A549 (cell line): ENCODE results near the gene ALDH1B1. TPM values are rescaled to one million over a fixed set of nuclear protein-coding genes. Genes with fewer than 3 reads are reported as not detected.

Experiments used
- ATAC-seq, 2 experiments: fragments of 200-7000 bp in 1 of 2; fragments of >200 bp in 1 of 2; cut with Nextera tagmentation in 1 of 2; cut with Tn5 transposase in 1 of 2; 3 replicates each; pipeline versions ENCODE4 v1.8.0 to v1.9.1; 2018 to 2020; ENCODE audit warnings: mild to moderate bottlenecking in 1 of 2, moderate library complexity in 1 of 2
- CTCF ChIA-PET: fragments of 300-600 bp; sonication (Branson Sonifier 250); formaldehyde crosslinking; extraction: SDS; loops from one replicate; lab custom pipeline; 2021; ENCODE audit warnings: antibody characterized with exemption, inconsistent platforms; lab: Yijun Ruan, JAX
- POLR2A ChIA-PET: fragments of 350-600 bp; formaldehyde crosslinking; extraction: SDS; loops from one replicate; lab custom pipeline; 2021; ENCODE audit warnings: antibody characterized with exemption, inconsistent platforms; lab: Yijun Ruan, JAX
- DNase-seq, 2 experiments: peaks; one replicate each; pipeline versions ENCODE4 v3.0.0 to v3.0.0-alpha.2; 2011 to 2016; ENCODE audit warnings: low read depth in 1 of 2, low spot score in 1 of 2
- FAIRE-seq: peaks from 2 replicates; lab custom pipeline; 2011; peaks lifted over from hg19 to GRCh38; lab: Jason Lieb, UNC
- H3K27ac ChIP-seq, 2 experiments: fragments of >200 bp; sonication (Bioruptor Twin); formaldehyde crosslinking; 3 replicates each; pipeline ENCODE4 v1.5.1; 2016 to 2017
- H3K4me1 ChIP-seq: fragments of >200 bp; sonication (Bioruptor Twin); formaldehyde crosslinking; 3 replicates; pipeline ENCODE4 v1.6.1; 2016
- H3K4me2 ChIP-seq: fragments of >200 bp; sonication (Bioruptor Twin); formaldehyde crosslinking; 3 replicates; pipeline ENCODE4 v1.6.1; 2016
- H3K4me3 ChIP-seq: fragments of >200 bp; sonication (Bioruptor Twin); formaldehyde crosslinking; 3 replicates; pipeline ENCODE4 v1.5.1; 2016
- H3K9me3 ChIP-seq: fragments of >200 bp; sonication (Bioruptor Twin); formaldehyde crosslinking; 3 replicates; pipeline ENCODE4 v1.6.1; 2016
- ATOH8 ChIP-seq: fragments of 250-450 bp; sonication (Bioruptor Pico); IDR thresholded peaks from 2 replicates; pipeline ENCODE4 v1.5.0; 2020; ENCODE audit warnings: low read depth, mild to moderate bottlenecking, moderate library complexity
- BHLHE40 ChIP-seq: IDR thresholded peaks from 2 replicates; pipeline ENCODE4 v1.6.1; 2012; ENCODE audit warnings: low read depth, low read length, inconsistent platforms
- CBX2 ChIP-seq: fragments of 200-600 bp; sonication (generic); IDR thresholded peaks from 2 replicates; pipeline ENCODE4 v1.6.1; 2016; ENCODE audit warnings: low read depth, mild to moderate bottlenecking, borderline replicate concordance
- CEBPB ChIP-seq, 2 experiments: fragments of >200 bp in 1 of 2; sonication (Bioruptor Twin) in 1 of 2; formaldehyde crosslinking in 1 of 2; IDR thresholded peaks; 2 replicates each; pipeline ENCODE4 v1.6.1; 2012 to 2016
- E2F6 ChIP-seq: IDR thresholded peaks from 2 replicates; pipeline ENCODE4 v1.6.1; 2012; ENCODE audit warnings: low read depth, borderline replicate concordance
- EP300 ChIP-seq, 2 experiments: fragments of >200 bp; sonication (Bioruptor Twin); formaldehyde crosslinking; IDR thresholded peaks; 2 replicates in 1 of 2; 3 replicates in 1 of 2; pipeline ENCODE4 v1.6.1; 2016 to 2017
- FOSL2 ChIP-seq, 2 experiments: fragments of 450-650 bp in 1 of 2; fragments of >200 bp in 1 of 2; sonication (Bioruptor Twin) in 1 of 2; formaldehyde crosslinking; IDR thresholded peaks; 2 replicates each; pipeline versions ENCODE4 v1.5.0 to v1.6.1; 2016 to 2020; ENCODE audit warnings: mild to moderate bottlenecking in 1 of 2, moderate library complexity in 1 of 2
- GATA3 ChIP-seq: IDR thresholded peaks from 2 replicates; pipeline ENCODE4 v1.6.1; 2012; ENCODE audit warnings: borderline replicate concordance
- HES2 ChIP-seq: fragments of >200 bp; sonication (Bioruptor Twin); formaldehyde crosslinking; IDR thresholded peaks from 2 replicates; pipeline ENCODE4 v1.6.1; 2016
- HOXB13 ChIP-seq: fragments of 250-450 bp; sonication (Bioruptor Pico); IDR thresholded peaks from 2 replicates; pipeline ENCODE4 v1.5.0; 2020; ENCODE audit warnings: low read depth, mild to moderate bottlenecking, moderate library complexity
- JUNB ChIP-seq: fragments of >200 bp; sonication (Bioruptor Twin); formaldehyde crosslinking; IDR thresholded peaks from 2 replicates; pipeline ENCODE4 v1.6.1; 2016
- KDM1A ChIP-seq: fragments of 200-600 bp; sonication (generic); IDR thresholded peaks from 2 replicates; pipeline ENCODE4 v1.6.1; 2016; ENCODE audit warnings: low read depth, mild to moderate bottlenecking
- MAFK ChIP-seq: fragments of 450-650 bp; IDR thresholded peaks from 2 replicates; pipeline ENCODE4 v1.6.1; 2014; ENCODE audit not compliant: partially characterized antibody
- MYC ChIP-seq: IDR thresholded peaks from 2 replicates; pipeline ENCODE4 v1.6.1; 2012; ENCODE audit warnings: mild to moderate bottlenecking, inconsistent platforms, low read length, improper control_type of control experiment, borderline replicate concordance
- NPAS2 ChIP-seq: fragments of 250-450 bp; sonication (Bioruptor Pico); IDR thresholded peaks from 2 replicates; pipeline ENCODE4 v1.8.0; 2022; ENCODE audit warnings: mild to moderate bottlenecking, moderate library complexity, borderline replicate concordance
- POLR2A ChIP-seq: IDR thresholded peaks from 2 replicates; pipeline ENCODE4 v1.6.1; 2012; ENCODE audit warnings: mild to moderate bottlenecking, low read length
- RAD21 ChIP-seq, 2 experiments: fragments of >200 bp in 1 of 2; sonication (Bioruptor Twin) in 1 of 2; formaldehyde crosslinking in 1 of 2; IDR thresholded peaks in 1 of 2; conservative IDR thresholded peaks in 1 of 2; 2 replicates in 1 of 2; 3 replicates in 1 of 2; pipeline ENCODE4 v1.6.1; 2012 to 2018; ENCODE audit warnings: inconsistent platforms in 1 of 2
- RCOR1 ChIP-seq: fragments of 150-350 bp; IDR thresholded peaks from 2 replicates; pipeline ENCODE4 v1.6.1; 2014; ENCODE audit warnings: antibody characterized with exemption, low read length, low read depth
- RFX5 ChIP-seq: fragments of 450-650 bp; IDR thresholded peaks from 2 replicates; pipeline ENCODE4 v1.7.1; 2014; ENCODE audit warnings: antibody characterized with exemption, mild to moderate bottlenecking, moderate library complexity
- USF2 ChIP-seq: fragments of 450-650 bp; IDR thresholded peaks from 2 replicates; pipeline ENCODE4 v1.6.1; 2014; ENCODE audit warnings: antibody characterized with exemption
- ZC3H11A ChIP-seq: fragments of 450-650 bp; IDR thresholded peaks from 2 replicates; pipeline ENCODE4 v1.6.1; 2014; ENCODE audit warnings: antibody characterized with exemption, mild to moderate bottlenecking
- WGBS: methylation state at CpG from one replicate; pipeline ENCODE4 v1.1.6; 2017; ENCODE audit errors: missing lambda C conversion rate; 5-methylcytosine and 5-hydroxymethylcytosine counted together
- polyA plus RNA-seq, 4 experiments: library from polyadenylated mRNA; depleted of rRNA in 3 of 4; stranded (reverse); fragments of >200 nt; fragmentation: RNase III in 1 of 4; extraction: RNeasy Plus Mini Kit Qiagen cat#74134 plus additional on column Dnase treatment in 1 of 4; gene quantifications; 2 replicates in 3 of 4; 3 replicates in 1 of 4; pipeline ENCODE4 v1.2.3, GENCODE V29; 2011 to 2017

The ALDH1B1 gene
- polyA plus RNA-seq, 2 of the 4 experiments (the other 2 are of a cell fraction): 40.2 to 71.8 TPM

GRCh38 chr9:38434365-38434764 is 41.9 kb downstream of the ALDH1B1 start:
- peaks cover 8% of the 10 kb centered on the region; the same call in 2 of the 3 replicates for H3K9me3 ChIP-seq
- CTCF ChIA-PET: interaction anchor here (1.1 to 4.1 kb wide), 9 partner anchors 15 to 952 kb away, joined by 3 to 49 read pairs (median 4); partner anchors contain the start of gene ANKRD18A
- 72% methylated on average over 3 of the region's 3 CpGs for WGBS
- H3K4me2 ChIP-seq: no peak overlapping the region
- H3K4me1 ChIP-seq: peaks cover 23% of the 10 kb centered on the region
- ATAC-seq: no peak
- no peak for FAIRE-seq
- POLR2A ChIA-PET: no interaction called here
- no peak overlapping the region for H3K4me3 ChIP-seq
- no peak for DNase-seq
- TF ChIP-seq USF2: no peak
- no peak for TF ChIP-seq MAFK
- TF ChIP-seq E2F6: no peak
- TF ChIP-seq HES2: no peak
- TF ChIP-seq RCOR1: no peak
- no peak for TF ChIP-seq RAD21 (conservative IDR thresholded peaks at IDR 0.05 in 1 of 2, IDR thresholded peaks at IDR 0.05 in 1 of 2)
- H3K27ac ChIP-seq: no peak overlapping the region; a peak in 1 of 6 replicates

GRCh38 chr9:38434853-38435252 is 42.4 kb downstream of the ALDH1B1 start:
- no peak for TF ChIP-seq CBX2
- TF ChIP-seq CEBPB (IDR thresholded peaks at IDR 0.05): no peak
- TF ChIP-seq ZC3H11A: no peak
- no peak for TF ChIP-seq KDM1A
- TF ChIP-seq NPAS2 (CRISPR knock-in tag): no peak
- TF ChIP-seq E2F6: no peak
- TF ChIP-seq BHLHE40: no peak
- TF ChIP-seq RAD21 (conservative IDR thresholded peaks at IDR 0.05 in 1 of 2, IDR thresholded peaks at IDR 0.05 in 1 of 2): no peak
- no peak for TF ChIP-seq JUNB
- TF ChIP-seq HES2: no peak
- TF ChIP-seq GATA3: no peak
- TF ChIP-seq MYC: no peak
- no peak for TF ChIP-seq EP300 (IDR thresholded peaks at IDR 0.05)
- TF ChIP-seq POLR2A: no peak
- TF ChIP-seq ATOH8 (CRISPR knock-in tag): no peak
- no peak for TF ChIP-seq RFX5
- TF ChIP-seq FOSL2 (IDR thresholded peaks at IDR 0.05): no peak
- no peak for TF ChIP-seq FOSL2 (CRISPR knock-in tag; IDR thresholded peaks at IDR 0.05)
- no peak for TF ChIP-seq HOXB13 (CRISPR knock-in tag)
- Histone ChIP-seq H3K27ac (no peak overlapping the region; a peak in 1 of 6 replicates), H3K4me2 (no peak overlapping the region), H3K9me3 (peaks cover 8% of the 10 kb centered on the region; the same call in 2 of the 3 replicates), H3K4me3 (no peak overlapping the region), H3K4me1 (peaks cover 23% of the 10 kb centered on the region)
- CTCF ChIA-PET: interaction anchor here (0.6 to 4.1 kb wide), 5 partner anchors 16 to 690 kb away, joined by 3 to 49 read pairs (median 3); no protein-coding TSS in a partner anchor
- POLR2A ChIA-PET: no interaction called here
- WGBS: 91% methylated on average over 3 of the region's 3 CpGs
- FAIRE-seq: no peak
- no peak for ATAC-seq
- no peak for DNase-seq
